Esophagus muscularis mucosa (tissue), 4 donors: ENCODE results near the gene MAGI1.

Experiments
- EP300 ChIP-seq: sonication (generic); formaldehyde crosslinking; IDR thresholded peaks from one replicate; pipeline ENCODE4 v1.6.1; 2017; ENCODE audit warnings: antibody characterized with exemption
- POLR2A ChIP-seq: fragments of 450-650 bp; IDR thresholded peaks from one replicate; pipeline ENCODE4 v1.6.1; 2017; ENCODE audit warnings: antibody characterized with exemption, moderate library complexity, mild to moderate bottlenecking, low read depth
- TF ChIP-seq, protein P1 (sequence below), 3 experiments: fragments of 200-600 bp in 2 of 3; fragments of 450-650 bp in 1 of 3; sonication (generic) in 2 of 3; IDR thresholded peaks; one replicate each; pipeline ENCODE4 v1.5.1; 2017 to 2019; ENCODE audit warnings: antibody characterized with exemption in 3 of 3, mild to moderate bottlenecking in 2 of 3, moderate library complexity in 1 of 3

DNA sequence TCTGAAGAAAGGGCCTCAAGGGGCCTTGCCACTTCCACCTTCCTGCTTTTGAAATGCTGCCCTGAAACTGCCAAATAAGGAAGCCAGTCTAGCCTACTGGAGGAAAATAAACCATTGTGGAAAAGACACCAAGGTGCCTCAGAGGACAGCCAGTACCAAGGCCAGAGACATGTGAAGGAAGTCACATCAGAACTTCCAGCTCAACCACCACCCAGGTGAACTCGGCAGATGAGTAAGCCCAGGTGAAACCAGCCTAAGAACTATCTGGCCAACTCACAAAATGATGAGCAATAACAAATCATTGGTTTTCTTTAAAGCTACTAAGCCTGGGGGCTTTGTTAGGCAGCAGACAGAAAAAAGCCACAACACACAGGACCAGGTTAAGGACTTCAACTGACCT, 103.0 kb downstream of the MAGI1 start:
- TF ChIP-seq, protein P1, sequence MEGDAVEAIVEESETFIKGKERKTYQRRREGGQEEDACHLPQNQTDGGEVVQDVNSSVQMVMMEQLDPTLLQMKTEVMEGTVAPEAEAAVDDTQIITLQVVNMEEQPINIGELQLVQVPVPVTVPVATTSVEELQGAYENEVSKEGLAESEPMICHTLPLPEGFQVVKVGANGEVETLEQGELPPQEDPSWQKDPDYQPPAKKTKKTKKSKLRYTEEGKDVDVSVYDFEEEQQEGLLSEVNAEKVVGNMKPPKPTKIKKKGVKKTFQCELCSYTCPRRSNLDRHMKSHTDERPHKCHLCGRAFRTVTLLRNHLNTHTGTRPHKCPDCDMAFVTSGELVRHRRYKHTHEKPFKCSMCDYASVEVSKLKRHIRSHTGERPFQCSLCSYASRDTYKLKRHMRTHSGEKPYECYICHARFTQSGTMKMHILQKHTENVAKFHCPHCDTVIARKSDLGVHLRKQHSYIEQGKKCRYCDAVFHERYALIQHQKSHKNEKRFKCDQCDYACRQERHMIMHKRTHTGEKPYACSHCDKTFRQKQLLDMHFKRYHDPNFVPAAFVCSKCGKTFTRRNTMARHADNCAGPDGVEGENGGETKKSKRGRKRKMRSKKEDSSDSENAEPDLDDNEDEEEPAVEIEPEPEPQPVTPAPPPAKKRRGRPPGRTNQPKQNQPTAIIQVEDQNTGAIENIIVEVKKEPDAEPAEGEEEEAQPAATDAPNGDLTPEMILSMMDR (IDR thresholded peaks at IDR 0.05): no peak
- TF ChIP-seq POLR2A: no peak
- no peak for TF ChIP-seq EP300
